NB4 (cell line): ENCODE data around the gene DNAH11.

Experiments
- CTCF ChIP-seq: IDR thresholded peaks from one replicate; pipeline ENCODE4 v1.5.1; 2012; ENCODE audit warnings: low read depth, low read length
- POLR2A ChIP-seq: IDR thresholded peaks from 2 replicates; pipeline ENCODE4 v1.6.1; 2011; ENCODE audit warnings: mild to moderate bottlenecking; ENCODE audit not compliant: insufficient read length; ENCODE audit errors: extremely low read depth

- TF ChIP-seq CTCF (no peak), POLR2A (no peak)
Measured at GRCh38 chr7:21749378-21749777, 206.5 kb downstream of the DNAH11 start.
